ENCODE measurements around the gene DOCK9.

Gene DOCK9

DNA sequence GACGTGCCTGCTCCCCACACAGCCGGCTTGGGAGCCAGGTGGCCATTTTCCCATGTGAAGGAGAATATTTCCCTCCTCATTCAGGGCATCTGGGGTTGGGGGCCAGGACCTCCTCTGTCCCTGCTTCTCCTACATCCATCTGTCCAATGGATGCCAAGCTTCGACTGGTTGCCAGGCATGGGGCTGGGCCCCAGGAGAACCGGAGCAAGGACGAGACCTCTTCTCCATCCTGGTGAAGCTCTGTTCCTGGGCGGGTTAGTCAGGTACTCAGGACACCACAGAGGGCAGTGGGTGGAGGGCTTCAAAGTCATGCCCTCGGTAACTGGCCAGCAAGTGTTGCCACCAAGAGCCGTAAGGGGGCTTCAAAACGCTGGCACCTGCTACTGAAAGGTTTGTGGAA, 203.1 kb downstream of the DOCK9 start:
- no peak overlapping the region for H3K4me3 ChIP-seq (ENCODE audit: low read depth, low read length)
- TF ChIP-seq, protein P1, sequence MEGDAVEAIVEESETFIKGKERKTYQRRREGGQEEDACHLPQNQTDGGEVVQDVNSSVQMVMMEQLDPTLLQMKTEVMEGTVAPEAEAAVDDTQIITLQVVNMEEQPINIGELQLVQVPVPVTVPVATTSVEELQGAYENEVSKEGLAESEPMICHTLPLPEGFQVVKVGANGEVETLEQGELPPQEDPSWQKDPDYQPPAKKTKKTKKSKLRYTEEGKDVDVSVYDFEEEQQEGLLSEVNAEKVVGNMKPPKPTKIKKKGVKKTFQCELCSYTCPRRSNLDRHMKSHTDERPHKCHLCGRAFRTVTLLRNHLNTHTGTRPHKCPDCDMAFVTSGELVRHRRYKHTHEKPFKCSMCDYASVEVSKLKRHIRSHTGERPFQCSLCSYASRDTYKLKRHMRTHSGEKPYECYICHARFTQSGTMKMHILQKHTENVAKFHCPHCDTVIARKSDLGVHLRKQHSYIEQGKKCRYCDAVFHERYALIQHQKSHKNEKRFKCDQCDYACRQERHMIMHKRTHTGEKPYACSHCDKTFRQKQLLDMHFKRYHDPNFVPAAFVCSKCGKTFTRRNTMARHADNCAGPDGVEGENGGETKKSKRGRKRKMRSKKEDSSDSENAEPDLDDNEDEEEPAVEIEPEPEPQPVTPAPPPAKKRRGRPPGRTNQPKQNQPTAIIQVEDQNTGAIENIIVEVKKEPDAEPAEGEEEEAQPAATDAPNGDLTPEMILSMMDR (IDR thresholded peaks at IDR 0.05; ENCODE audit: low read depth, low read length, missing control alignments), result no peak
- no peak for DNase-seq (ENCODE audit: low read depth)

DNA sequence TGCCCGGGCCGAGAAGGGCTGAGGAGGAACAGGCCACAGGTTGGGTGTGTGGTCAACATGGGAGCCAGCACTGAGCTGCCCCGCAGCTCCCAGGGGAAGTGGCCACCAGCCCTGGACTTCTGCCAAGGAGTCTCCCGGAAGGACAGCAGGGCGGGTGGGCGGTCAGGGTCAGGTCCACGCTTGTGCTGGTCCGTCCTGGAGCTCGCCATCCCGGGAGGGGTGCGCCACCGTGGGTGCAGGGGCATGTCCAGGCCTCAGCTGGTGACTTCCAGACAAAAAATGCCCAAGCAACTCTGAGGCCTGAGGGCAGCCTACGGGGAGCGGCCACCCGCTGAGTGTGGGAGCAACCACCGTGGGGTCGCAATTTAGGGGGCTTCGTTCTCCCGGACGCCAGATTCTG, 203.9 kb downstream of the DOCK9 start:
- H3K4me3 ChIP-seq (ENCODE audit: low read depth, low read length), result no peak overlapping the region
- TF ChIP-seq, protein P1 (IDR thresholded peaks at IDR 0.05; ENCODE audit: low read depth, low read length, missing control alignments), result no peak
- DNase-seq (ENCODE audit: low read depth), result no peak

DNA sequence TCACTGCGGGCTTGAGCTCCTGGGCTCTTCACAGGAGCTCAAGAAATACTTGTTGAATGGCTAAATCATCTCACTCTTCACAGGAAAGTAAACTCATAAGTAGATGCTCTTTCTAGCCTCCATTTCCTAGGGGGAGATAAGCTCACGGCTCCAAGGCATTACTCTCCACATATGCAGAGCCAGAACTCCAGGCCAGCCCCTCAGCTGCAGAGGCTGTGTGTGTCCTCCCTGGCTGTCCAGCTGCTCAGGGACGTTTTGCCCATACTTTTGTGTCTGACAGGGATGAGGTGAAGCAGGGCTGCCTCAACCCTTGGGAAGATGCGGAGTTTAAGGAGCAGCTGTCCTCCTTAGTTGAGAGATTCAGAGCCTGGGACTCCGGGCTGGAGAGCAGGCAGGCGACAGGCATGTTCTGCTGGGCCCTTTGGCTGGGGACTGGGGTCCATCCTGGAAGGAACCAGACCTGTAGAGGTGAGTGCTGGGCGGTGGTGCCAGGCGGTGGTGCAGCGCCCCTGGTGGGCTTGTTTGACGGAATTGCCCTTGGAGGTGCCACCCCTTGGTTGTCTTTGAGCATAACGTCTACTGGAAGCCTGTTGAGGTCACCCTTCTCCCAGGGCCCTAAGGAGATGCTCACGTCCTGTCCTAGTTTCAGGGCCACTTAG, 204.9 kb downstream of the DOCK9 start:
- H3K4me3 ChIP-seq (ENCODE audit: low read depth, low read length), result no peak overlapping the region
- TF ChIP-seq, protein P1 (IDR thresholded peaks at IDR 0.05; ENCODE audit: low read depth, low read length, missing control alignments), result peak; percentile 16
- DNase-seq (ENCODE audit: low read depth), result no peak

DNA sequence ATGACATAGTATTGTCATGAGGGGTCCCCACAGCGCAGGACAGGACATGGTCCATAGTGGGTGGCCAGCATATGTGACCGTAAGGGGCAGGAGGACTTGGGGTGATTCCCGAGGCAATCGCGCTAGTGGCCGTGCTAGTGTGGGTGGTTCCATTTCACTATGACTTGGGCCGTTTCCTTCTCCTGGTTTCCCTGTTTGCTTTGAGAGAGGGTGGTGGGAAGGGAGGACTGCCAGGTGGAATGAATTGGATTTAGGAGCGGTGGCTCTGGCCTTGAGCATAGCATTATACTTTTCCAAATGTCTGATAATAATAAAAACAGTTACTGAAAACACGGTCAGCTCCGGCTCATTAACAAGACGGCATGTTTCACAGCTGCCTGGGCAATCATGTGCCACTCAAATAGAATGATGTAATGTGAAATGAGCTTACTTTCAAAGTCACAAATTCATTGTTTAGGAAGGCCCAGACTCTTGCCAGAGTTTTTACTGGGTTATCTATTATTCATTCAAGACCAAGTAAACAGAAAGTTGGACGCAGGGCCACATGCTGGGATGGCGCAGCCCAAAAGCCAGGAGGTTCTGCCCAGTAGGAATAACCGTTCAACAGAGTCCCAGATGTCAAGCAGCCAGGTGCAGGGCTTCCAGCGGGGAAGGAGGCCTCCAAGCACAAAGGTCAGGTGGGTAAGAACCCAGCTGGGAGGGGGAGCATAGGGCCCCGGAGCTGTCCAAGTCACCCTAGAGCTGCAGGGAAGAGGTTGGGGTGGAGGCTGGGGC, 205.8 kb downstream of the DOCK9 start:
- no peak overlapping the region for H3K4me3 ChIP-seq (ENCODE audit: low read depth, low read length)

DNA sequence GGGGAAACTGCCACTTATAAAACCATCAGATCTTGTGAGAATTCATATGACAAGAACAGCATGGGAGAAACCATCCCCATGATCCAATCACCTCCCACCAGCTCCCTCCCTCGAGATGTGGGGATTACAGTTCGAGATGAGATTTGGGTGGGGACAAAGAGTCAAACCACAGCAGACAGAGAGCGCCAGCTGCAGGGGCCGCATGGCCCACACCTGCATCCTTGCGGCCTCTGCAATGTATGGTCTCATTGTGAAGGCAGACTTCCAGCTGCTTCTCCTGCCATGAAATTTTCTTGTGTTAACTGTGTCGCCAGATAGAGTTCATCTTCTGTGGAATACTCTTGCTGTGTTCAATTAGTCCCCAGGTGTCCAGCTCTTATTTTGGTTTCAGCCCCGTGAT, 208.1 kb downstream of the DOCK9 start:
- no peak for DNase-seq (ENCODE audit: low read depth)
- TF ChIP-seq, protein P1 (IDR thresholded peaks at IDR 0.05; ENCODE audit: low read depth, low read length, missing control alignments), result no peak
- H3K4me3 ChIP-seq (ENCODE audit: low read depth, low read length), result no peak overlapping the region

More for the DNA sequence above, 205.8 kb downstream of the DOCK9 start:
- TF ChIP-seq, protein P1 (IDR thresholded peaks at IDR 0.05; ENCODE audit: low read depth, low read length, missing control alignments), result no peak
- no peak for DNase-seq (ENCODE audit: low read depth)

DNA sequence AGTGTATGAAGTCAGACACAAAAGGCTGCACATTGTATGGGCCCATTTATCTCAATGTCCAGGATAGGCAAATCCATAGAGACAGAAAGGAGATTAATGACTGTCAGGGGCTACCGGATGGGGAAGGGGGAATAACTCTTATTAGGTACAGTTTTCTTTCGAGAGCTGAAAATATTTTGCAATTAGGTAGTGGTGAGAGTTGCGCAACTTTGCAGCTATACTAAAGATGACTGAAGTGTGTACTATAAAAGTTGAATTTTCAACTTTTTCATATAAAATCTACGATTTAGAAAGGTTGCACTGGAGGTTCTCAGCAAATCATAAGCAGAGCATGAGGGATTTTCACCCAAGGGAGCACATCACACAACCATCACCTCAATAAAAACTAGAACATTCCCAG, 209.3 kb downstream of the DOCK9 start:
- DNase-seq (ENCODE audit: low read depth), result no peak
- TF ChIP-seq, protein P1 (IDR thresholded peaks at IDR 0.05; ENCODE audit: low read depth, low read length, missing control alignments), result no peak

More for the DNA sequence above, 209.3 kb downstream of the DOCK9 start:
- no peak overlapping the region for H3K4me3 ChIP-seq (ENCODE audit: low read depth, low read length)
